ENCODE data around the gene STXBP5.
"Not testable (repeated sequence)": the region's sequence is repeated elsewhere in the genome, so short reads cannot be mapped to it uniquely, and the experiment has no call there.

The STXBP5 gene

DNA sequence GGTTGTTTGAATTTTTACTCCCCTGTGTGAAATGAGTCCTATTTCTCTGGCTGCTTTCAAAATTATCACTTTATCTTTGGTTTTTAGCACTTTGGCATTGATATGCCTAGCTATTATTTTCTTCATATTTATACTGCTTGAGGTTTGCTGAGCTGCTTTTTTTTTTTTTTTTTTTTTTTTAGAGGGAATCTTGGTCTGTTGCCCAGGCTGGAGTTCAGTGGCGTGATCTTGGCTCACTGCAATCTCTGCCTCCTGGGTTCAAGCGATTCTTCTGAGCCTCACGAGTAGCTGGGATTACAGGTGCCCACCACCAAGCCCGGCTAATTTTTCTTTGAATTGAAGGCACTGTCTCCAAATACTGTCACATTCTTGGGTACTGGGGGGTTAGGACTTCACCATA, 40.6 kb downstream of the STXBP5 start:
- Histone ChIP-seq H3K27ac (ENCODE audit: low read depth, low read length) (no peak overlapping the region), H3K27me3 (ENCODE audit: control insufficient read depth, insufficient read depth, low read length) (no peaks in the 10 kb centered on the region), H3K36me3 (ENCODE audit: control insufficient read depth, insufficient read depth, low read length) (peaks cover 2% of the 10 kb centered on the region), H3K9ac (ENCODE audit: low read length) (no peak overlapping the region), H3K4me1 (ENCODE audit: control insufficient read depth, insufficient read depth, low read length) (no peaks in the 10 kb centered on the region), H3K4me3 (ENCODE audit: low read length) (no peak overlapping the region)

DNA sequence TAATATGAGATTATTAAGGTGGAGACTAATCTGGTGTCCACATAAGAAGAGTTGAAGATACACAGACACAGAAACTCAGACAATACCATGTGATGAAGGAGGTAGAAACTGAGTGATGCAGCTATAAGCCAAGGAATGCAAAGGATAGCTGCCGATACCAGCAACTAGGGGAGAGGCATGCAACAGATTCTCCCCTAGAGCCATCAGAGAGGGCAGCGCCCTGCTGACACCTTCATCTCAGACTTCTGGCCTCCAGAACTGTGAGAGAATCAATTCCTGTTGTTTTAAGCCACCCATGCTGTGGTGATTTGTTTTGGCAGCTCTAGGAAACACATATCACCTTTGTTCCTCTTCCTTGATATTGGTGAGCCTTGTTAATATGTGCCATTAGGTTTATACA, 41.5 kb downstream of the STXBP5 start:
- Histone ChIP-seq H3K4me1 (ENCODE audit: control insufficient read depth, insufficient read depth, low read length) (no peaks in the 10 kb centered on the region), H3K27me3 (ENCODE audit: control insufficient read depth, insufficient read depth, low read length) (no peaks in the 10 kb centered on the region), H3K9ac (ENCODE audit: low read length) (no peak overlapping the region), H3K36me3 (ENCODE audit: control insufficient read depth, insufficient read depth, low read length) (peaks cover under 1% of the 10 kb centered on the region), H3K27ac (ENCODE audit: low read depth, low read length) (no peak overlapping the region), H3K4me3 (ENCODE audit: low read length) (no peak overlapping the region)

DNA sequence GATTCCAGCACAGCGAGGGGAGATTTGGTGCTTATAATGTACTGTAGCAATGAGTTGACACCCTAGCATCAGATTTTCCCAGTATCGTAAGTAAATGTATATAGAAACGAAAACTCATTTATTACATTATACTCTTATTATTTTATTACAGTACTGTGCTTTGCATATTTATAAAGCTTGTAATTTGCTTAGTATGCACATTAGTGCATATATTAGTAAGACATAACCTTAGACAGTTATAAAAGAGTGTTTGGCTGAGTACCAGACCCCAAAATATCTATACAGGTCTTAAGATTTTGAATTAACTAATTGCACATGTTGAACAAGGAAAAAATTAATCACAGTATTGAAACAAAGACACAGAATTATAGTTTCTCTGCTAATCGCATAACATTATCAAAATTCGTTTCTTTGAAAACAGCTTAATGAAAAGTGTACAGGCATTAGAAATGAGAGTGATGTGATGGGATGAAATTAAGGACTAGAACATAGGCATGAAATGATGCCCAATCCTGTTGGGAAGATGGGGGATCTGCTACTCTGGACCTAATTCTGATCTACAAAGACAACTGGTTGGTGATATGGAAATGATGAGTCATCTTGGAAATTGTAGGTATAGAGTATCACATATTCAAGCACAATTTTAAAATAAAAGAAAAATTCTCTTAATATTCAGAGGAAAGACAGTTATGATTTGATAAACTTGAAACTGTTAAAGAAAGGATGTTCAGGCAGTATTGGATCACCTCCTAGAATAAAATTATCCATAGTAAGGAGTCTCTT, 42.8 kb downstream of the STXBP5 start:
- no peak overlapping the region for H3K27ac ChIP-seq (ENCODE audit: low read depth, low read length)
- H3K4me3 ChIP-seq (ENCODE audit: low read length) = no peak overlapping the region
- no peaks in the 10 kb centered on the region for H3K4me1 ChIP-seq (ENCODE audit: control insufficient read depth, insufficient read depth, low read length)
- no peaks in the 10 kb centered on the region for H3K27me3 ChIP-seq (ENCODE audit: control insufficient read depth, insufficient read depth, low read length)
- peaks cover 9% of the 10 kb centered on the region for H3K36me3 ChIP-seq (ENCODE audit: control insufficient read depth, insufficient read depth, low read length)
- H3K9ac ChIP-seq (ENCODE audit: low read length) = no peak overlapping the region

DNA sequence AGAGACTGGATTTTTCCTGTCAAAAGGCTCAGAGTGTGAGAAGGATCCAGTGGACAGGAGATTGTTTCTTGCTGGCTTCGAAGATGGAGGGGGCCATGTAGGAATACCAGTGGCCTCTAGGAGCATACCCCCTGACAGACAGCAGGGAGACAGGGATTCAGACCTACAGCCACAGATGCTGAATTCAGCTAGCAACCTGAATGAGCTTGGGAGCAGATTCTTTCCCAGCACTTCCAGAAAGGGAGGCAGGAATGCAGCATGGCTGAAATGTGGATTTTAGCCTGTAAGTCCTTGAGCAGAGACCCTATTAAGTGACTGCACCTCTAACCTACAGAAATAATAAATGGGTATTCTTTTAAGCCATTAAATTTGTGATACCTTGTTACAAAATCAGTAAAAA, 44.6 kb downstream of the STXBP5 start:
- H3K9ac ChIP-seq (ENCODE audit: low read length) = no peak overlapping the region
- peaks cover 9% of the 10 kb centered on the region for H3K36me3 ChIP-seq (ENCODE audit: control insufficient read depth, insufficient read depth, low read length)
- H3K27me3 ChIP-seq (ENCODE audit: control insufficient read depth, insufficient read depth, low read length) = no peaks in the 10 kb centered on the region
- no peak overlapping the region for H3K27ac ChIP-seq (ENCODE audit: low read depth, low read length)
- no peaks in the 10 kb centered on the region for H3K4me1 ChIP-seq (ENCODE audit: control insufficient read depth, insufficient read depth, low read length)
- H3K4me3 ChIP-seq (ENCODE audit: low read length) = no peak overlapping the region

DNA sequence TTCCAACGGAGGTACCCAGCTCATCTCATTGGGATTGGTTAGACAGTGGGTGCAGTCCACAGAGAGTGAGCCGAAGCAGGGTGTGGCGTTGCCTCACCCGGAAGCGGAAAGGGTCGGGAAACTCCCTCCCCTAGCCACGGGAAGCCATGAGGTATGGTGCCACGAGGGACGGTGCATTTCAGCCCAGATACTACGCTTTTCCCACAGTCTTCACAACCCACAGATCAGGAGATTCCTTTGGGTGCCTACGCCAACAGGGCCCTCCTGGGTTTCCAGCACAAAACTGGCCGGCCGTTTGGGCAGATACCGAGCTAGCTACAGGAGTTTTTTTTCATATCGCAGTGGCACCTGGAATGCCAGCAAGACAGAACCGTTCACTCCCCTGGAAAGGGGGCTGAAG, 46.9 kb downstream of the STXBP5 start:
- peaks cover 9% of the 10 kb centered on the region for H3K36me3 ChIP-seq (ENCODE audit: control insufficient read depth, insufficient read depth, low read length)
- H3K4me1 ChIP-seq (ENCODE audit: control insufficient read depth, insufficient read depth, low read length) = no peaks in the 10 kb centered on the region
- no peaks in the 10 kb centered on the region for H3K27me3 ChIP-seq (ENCODE audit: control insufficient read depth, insufficient read depth, low read length)
- H3K4me3 ChIP-seq (ENCODE audit: low read length) = no peak overlapping the region
- no peak overlapping the region for H3K27ac ChIP-seq (ENCODE audit: low read depth, low read length)
- no peak overlapping the region for H3K9ac ChIP-seq (ENCODE audit: low read length)

DNA sequence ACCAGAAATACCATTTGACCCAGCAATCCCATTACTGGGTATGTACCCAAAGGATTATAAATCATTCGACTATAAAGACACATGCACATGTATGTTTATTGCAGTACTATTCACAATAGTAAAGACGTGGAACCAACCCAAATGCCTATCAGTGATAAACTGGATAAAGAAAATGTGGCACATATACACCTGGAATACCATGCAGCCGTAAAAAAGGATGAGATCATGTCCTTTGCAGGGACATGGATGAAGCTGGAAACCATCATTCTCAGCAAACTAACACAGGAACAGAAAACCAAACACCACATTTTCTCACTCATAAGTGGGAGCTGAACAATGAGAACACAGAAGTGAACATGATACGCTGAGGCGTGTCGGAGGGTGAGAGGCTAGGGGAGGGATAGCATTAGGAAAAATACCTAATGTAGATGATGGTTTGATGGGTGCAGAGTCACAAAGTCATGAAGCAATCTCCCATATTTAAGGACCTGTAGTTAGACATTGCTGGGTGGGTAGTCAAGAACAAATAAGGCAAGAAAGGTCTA, 50.8 kb downstream of the STXBP5 start:
- not testable (repeated sequence) for H3K27ac ChIP-seq (ENCODE audit: low read depth, low read length); H3K4me1 ChIP-seq (ENCODE audit: control insufficient read depth, insufficient read depth, low read length); H3K9ac ChIP-seq (ENCODE audit: low read length); H3K36me3 ChIP-seq (ENCODE audit: control insufficient read depth, insufficient read depth, low read length); H3K27me3 ChIP-seq (ENCODE audit: control insufficient read depth, insufficient read depth, low read length); H3K4me3 ChIP-seq (ENCODE audit: low read length)

DNA sequence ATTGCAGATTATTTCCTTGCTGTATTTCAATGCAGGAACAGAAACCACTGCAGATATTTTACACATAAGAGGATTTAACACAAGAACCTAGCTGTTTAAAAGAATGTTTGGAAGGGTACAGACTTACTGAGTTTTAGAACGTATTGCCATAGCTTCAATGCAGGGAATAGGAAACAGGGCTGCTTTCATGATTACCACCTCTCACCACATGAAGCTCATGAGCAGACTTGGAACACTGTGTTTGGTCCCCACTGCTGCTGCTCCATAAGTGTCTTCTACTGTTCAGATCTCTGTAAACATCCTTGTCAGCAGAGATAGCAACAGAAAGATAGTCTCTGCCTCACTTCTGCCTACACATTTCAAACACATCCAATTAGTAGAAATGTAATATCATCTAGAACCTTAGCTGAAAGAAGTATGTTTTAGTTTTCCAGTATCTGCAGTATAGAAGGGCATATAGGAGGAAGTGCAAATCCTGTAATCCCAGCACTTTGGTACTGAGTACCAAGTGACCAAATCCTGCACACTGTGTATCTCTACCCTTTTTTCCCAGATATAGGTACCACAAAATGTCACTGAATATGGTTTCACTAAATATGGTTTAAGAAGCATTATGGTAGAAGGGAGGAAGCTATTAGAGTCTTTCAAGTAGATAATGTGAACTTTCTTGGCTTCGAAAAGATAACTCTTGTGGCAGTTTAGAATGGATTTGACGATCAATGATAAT, 51.9 kb downstream of the STXBP5 start:
- Histone ChIP-seq H3K27ac (ENCODE audit: low read depth, low read length) (no peak overlapping the region), H3K36me3 (ENCODE audit: control insufficient read depth, insufficient read depth, low read length) (peaks cover 6% of the 10 kb centered on the region), H3K9ac (ENCODE audit: low read length) (no peak overlapping the region), H3K4me1 (ENCODE audit: control insufficient read depth, insufficient read depth, low read length) (no peaks in the 10 kb centered on the region), H3K4me3 (ENCODE audit: low read length) (no peak overlapping the region), H3K27me3 (ENCODE audit: control insufficient read depth, insufficient read depth, low read length) (no peaks in the 10 kb centered on the region)

DNA sequence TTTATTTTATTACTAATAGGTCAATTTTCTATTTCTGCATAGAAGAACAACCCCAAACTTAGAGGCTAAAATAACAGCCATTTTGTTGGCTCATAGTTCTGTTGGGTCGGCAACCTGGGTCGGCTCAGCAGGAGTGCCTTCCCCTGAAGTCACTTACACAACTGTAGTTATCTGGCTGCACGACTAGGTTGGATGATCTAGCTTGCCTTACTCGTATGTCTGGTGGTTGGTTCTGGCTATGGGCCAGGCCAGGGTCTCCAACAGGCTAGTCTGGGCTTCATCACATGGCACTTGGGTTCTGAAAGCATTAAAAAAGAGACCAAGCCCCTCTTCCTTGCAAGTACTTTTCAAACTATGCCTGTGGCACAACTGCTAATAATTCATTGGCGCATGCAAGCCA, 53.5 kb downstream of the STXBP5 start:
- H3K36me3 ChIP-seq (ENCODE audit: control insufficient read depth, insufficient read depth, low read length) = no peaks in the 10 kb centered on the region
- no peaks in the 10 kb centered on the region for H3K27me3 ChIP-seq (ENCODE audit: control insufficient read depth, insufficient read depth, low read length)
- H3K4me1 ChIP-seq (ENCODE audit: control insufficient read depth, insufficient read depth, low read length) = no peaks in the 10 kb centered on the region
- no peak overlapping the region for H3K4me3 ChIP-seq (ENCODE audit: low read length)
- H3K27ac ChIP-seq (ENCODE audit: low read depth, low read length) = no peak overlapping the region
- no peak overlapping the region for H3K9ac ChIP-seq (ENCODE audit: low read length)

DNA sequence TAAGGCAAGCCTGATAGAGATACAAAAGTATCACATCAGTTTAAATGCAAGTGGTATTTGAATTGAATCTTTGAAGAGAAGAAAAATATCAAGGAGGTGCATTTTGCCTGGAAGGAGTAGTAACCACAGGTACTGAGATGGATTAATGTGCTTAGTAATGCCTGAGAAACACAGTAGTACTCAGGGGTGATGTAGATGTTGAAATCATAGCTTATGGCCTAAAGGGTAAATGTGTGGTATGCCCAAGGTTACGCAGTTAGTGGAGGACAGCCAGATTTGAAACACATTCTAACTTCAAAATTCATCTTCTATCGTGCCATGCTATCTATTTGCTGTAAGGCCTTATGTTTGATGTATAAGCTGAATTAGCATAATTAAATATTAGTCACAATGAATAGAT, 55.9 kb downstream of the STXBP5 start:
- no peak overlapping the region for H3K9ac ChIP-seq (ENCODE audit: low read length)
- no peaks in the 10 kb centered on the region for H3K36me3 ChIP-seq (ENCODE audit: control insufficient read depth, insufficient read depth, low read length)
- H3K4me3 ChIP-seq (ENCODE audit: low read length) = no peak overlapping the region

DNA sequence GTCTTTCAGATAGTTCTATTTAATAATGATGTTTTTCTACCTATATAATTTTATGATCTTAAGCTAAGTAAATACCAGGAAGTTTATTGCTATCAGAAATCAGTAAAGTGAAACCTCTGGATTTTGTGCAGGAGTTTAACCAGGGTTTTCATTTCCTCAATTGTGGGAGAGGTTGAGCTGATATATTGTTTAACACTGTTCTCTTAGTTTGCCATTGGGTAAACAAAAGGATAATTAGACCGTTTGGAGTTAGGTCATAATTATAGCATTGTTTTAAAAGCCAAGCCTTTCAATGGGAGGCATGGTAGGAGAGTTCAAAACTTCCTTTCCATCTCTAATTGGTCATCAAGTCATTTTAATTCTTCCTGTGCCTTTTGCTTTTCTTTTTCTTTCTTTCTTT, 58.7 kb downstream of the STXBP5 start:
- Histone ChIP-seq H3K27ac (ENCODE audit: low read depth, low read length) (no peak overlapping the region), H3K4me3 (ENCODE audit: low read length) (no peak overlapping the region), H3K4me1 (ENCODE audit: control insufficient read depth, insufficient read depth, low read length) (no peaks in the 10 kb centered on the region), H3K9ac (ENCODE audit: low read length) (no peak overlapping the region), H3K36me3 (ENCODE audit: control insufficient read depth, insufficient read depth, low read length) (peaks cover 9% of the 10 kb centered on the region), H3K27me3 (ENCODE audit: control insufficient read depth, insufficient read depth, low read length) (no peaks in the 10 kb centered on the region)

More for the DNA sequence above, 55.9 kb downstream of the STXBP5 start:
- Histone ChIP-seq H3K4me1 (ENCODE audit: control insufficient read depth, insufficient read depth, low read length) (no peaks in the 10 kb centered on the region), H3K27ac (ENCODE audit: low read depth, low read length) (no peak overlapping the region), H3K27me3 (ENCODE audit: control insufficient read depth, insufficient read depth, low read length) (no peaks in the 10 kb centered on the region)

DNA sequence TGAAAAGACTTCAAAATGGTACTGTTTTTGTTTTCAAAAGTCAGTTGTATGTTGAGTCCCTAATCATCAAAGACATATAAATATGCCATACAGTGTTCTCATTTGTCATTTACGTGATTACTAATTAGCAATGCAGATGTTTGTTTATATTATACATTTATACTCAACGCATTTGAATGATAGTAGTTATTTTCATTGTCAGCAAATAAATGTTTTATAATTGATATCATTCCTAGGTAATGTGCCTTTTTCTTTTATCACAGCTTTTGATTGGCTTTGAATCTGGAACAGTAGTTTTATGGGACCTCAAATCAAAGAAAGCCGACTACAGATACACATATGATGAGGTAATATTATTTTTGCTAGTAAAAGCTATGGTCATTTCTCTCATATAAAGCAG, 62.6 kb downstream of the STXBP5 start:
- Histone ChIP-seq H3K9ac (ENCODE audit: low read length) (no peak overlapping the region), H3K27me3 (ENCODE audit: control insufficient read depth, insufficient read depth, low read length) (no peaks in the 10 kb centered on the region), H3K4me3 (ENCODE audit: low read length) (no peak overlapping the region), H3K27ac (ENCODE audit: low read depth, low read length) (no peak overlapping the region), H3K36me3 (ENCODE audit: control insufficient read depth, insufficient read depth, low read length) (peaks cover 9% of the 10 kb centered on the region), H3K4me1 (ENCODE audit: control insufficient read depth, insufficient read depth, low read length) (no peaks in the 10 kb centered on the region)

DNA sequence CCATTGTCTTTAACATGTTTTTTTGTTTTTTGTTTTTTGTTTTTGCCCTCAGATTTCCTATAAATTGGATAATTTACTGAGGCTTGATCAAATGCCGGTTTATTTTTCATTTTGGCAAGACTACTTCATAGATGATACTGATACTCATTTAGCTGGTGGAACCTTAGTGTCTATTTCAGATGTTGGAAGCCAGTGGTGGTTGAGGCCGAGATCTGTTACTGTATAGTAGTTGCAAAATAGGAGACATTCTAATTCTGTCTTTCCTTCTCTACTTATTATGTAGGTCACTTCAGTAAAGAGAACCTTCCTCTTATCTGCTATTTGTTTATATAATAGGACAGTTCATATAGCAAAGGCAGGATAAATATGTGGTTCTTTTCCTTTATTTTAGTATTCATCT, 63.4 kb downstream of the STXBP5 start:
- Histone ChIP-seq H3K4me3 (ENCODE audit: low read length) (no peak overlapping the region), H3K4me1 (ENCODE audit: control insufficient read depth, insufficient read depth, low read length) (no peaks in the 10 kb centered on the region), H3K9ac (ENCODE audit: low read length) (no peak overlapping the region), H3K27me3 (ENCODE audit: control insufficient read depth, insufficient read depth, low read length) (no peaks in the 10 kb centered on the region), H3K36me3 (ENCODE audit: control insufficient read depth, insufficient read depth, low read length) (peaks cover 9% of the 10 kb centered on the region), H3K27ac (ENCODE audit: low read depth, low read length) (no peak overlapping the region)

DNA sequence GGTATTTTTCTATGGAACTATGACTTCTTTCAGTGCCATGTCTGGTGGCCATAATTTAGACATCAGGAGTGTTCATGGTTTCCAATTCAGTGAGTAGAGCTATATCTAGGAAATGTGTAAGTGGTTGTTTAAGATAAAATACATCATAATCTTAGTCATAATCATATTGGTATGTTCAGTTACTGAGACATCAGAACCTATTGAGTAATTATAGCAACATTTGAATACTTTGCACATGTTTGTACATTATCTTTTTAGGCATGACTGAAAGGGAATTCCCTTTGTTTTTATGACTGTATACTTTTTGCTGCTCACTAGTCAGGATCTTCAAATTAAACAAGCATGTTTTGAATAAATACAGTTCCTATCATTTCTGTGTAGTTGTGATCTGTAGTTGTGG, 64.0 kb downstream of the STXBP5 start:
- Histone ChIP-seq H3K9ac (ENCODE audit: low read length) (no peak overlapping the region), H3K27ac (ENCODE audit: low read depth, low read length) (no peak overlapping the region)

More for the DNA sequence above, 64.0 kb downstream of the STXBP5 start:
- Histone ChIP-seq H3K4me3 (ENCODE audit: low read length) (no peak overlapping the region), H3K4me1 (ENCODE audit: control insufficient read depth, insufficient read depth, low read length) (no peaks in the 10 kb centered on the region), H3K36me3 (ENCODE audit: control insufficient read depth, insufficient read depth, low read length) (peaks cover 9% of the 10 kb centered on the region), H3K27me3 (ENCODE audit: control insufficient read depth, insufficient read depth, low read length) (no peaks in the 10 kb centered on the region)

Measured in rectal smooth muscle tissue (tissue), 1 donor.